HG03139 (cell line): ENCODE results near the gene PAXIP1.

Source experiments
- ATAC-seq: cut with Tn5 transposase; IDR thresholded peaks from one replicate; pipeline ENCODE4 v1.9.1; 2021; ENCODE audit not compliant: unreplicated experiment

Gene PAXIP1

GRCh38 chr7:154913638-154914307 is 89.2 kb downstream of the PAXIP1 start:
- peak; percentile 95 for ATAC-seq

- ATAC-seq: no peak
These were observed 89.9 kb downstream of the PAXIP1 start for GRCh38 chr7:154912871-154913637.

GRCh38 chr7:154911862-154912455 is 91.0 kb downstream of the PAXIP1 start:
- no peak for ATAC-seq

- no peak for ATAC-seq
These were observed 91.5 kb downstream of the PAXIP1 start for GRCh38 chr7:154911411-154911810.

- no peak for ATAC-seq
These were observed 91.9 kb downstream of the PAXIP1 start for GRCh38 chr7:154910977-154911376.

- no peak for ATAC-seq
These were observed 92.8 kb downstream of the PAXIP1 start for GRCh38 chr7:154910125-154910524.

GRCh38 chr7:154909241-154910105 is 93.5 kb downstream of the PAXIP1 start:
- ATAC-seq: no peak

- ATAC-seq: no peak
These were observed 95.0 kb downstream of the PAXIP1 start for GRCh38 chr7:154907651-154908620.

GRCh38 chr7:154906736-154907355 is 96.1 kb downstream of the PAXIP1 start:
- no peak for ATAC-seq

- ATAC-seq: no peak
These were observed 96.7 kb downstream of the PAXIP1 start for GRCh38 chr7:154906201-154906600.

- ATAC-seq: no peak
These were observed 97.3 kb downstream of the PAXIP1 start for GRCh38 chr7:154905615-154906014.

- no peak for ATAC-seq
These were observed 97.8 kb downstream of the PAXIP1 start for GRCh38 chr7:154905146-154905545.

- ATAC-seq: no peak
These were observed 99.7 kb downstream of the PAXIP1 start for GRCh38 chr7:154903083-154903731.

- ATAC-seq: no peak
These were observed 100.3 kb downstream of the PAXIP1 start for GRCh38 chr7:154902600-154903082.

GRCh38 chr7:154899862-154900261 is 103.1 kb downstream of the PAXIP1 start:
- no peak for ATAC-seq

- no peak for ATAC-seq
These were observed 103.7 kb downstream of the PAXIP1 start for GRCh38 chr7:154898973-154899855.

- ATAC-seq: no peak
These were observed 106.8 kb downstream of the PAXIP1 start for GRCh38 chr7:154896076-154896475.
